Neural cell (in vitro differentiated cells): ENCODE data around the gene PHF2. TPM values are rescaled to one million over a fixed set of nuclear protein-coding genes. Genes with fewer than 3 reads are reported as not detected.

ENCODE experiments used
- H2AFZ ChIP-seq: fragments of 200-600, 300-800 bp; sonication (generic), shearing (Covaris generic); 2 replicates; pipeline ENCODE4 v1.6.0; 2014; ENCODE audit warnings: low read depth, mild to moderate bottlenecking, antibody characterized with exemption, low read length, moderate library complexity
- H3F3A ChIP-seq: fragments of 200-600 bp; shearing (Covaris generic); 2 replicates; pipeline ENCODE4 v1.6.1; 2016; ENCODE audit warnings: mild to moderate bottlenecking, moderate library complexity, mixed read lengths, antibody characterized with exemption, low read length; ENCODE audit not compliant: insufficient read depth, poor library complexity, severe bottlenecking
- H3K27ac ChIP-seq: fragments of 200-600, 300-800 bp; sonication (generic), shearing (Covaris generic); 2 replicates; pipeline ENCODE4 v1.5.1; 2014; ENCODE audit warnings: mild to moderate bottlenecking, low read length, moderate library complexity
- H3K27me3 ChIP-seq: fragments of 300-800, 200-600 bp; sonication (generic), shearing (Covaris generic); 2 replicates; pipeline ENCODE4 v1.6.0; 2014; ENCODE audit warnings: mild to moderate bottlenecking, low read depth, low read length, moderate library complexity; ENCODE audit not compliant: insufficient read depth
- H3K36me3 ChIP-seq: fragments of 300-800, 200-600 bp; sonication (generic), shearing (Covaris generic); 2 replicates; pipeline ENCODE4 v1.5.1; 2014; ENCODE audit warnings: mild to moderate bottlenecking, antibody characterized with exemption, low read length, moderate library complexity; ENCODE audit not compliant: insufficient read depth
- H3K4me2 ChIP-seq: fragments of 300-800, 200-600 bp; sonication (generic), shearing (Covaris generic); 2 replicates; pipeline ENCODE4 v1.6.0; 2014; ENCODE audit warnings: mild to moderate bottlenecking, low read length
- H3K4me3 ChIP-seq: fragments of 300-800, 200-600 bp; sonication (generic), shearing (Covaris generic); 2 replicates; pipeline ENCODE4 v1.5.1; 2014; ENCODE audit warnings: mild to moderate bottlenecking, low read length, moderate library complexity
- H3K79me2 ChIP-seq: fragments of 200-600 bp; shearing (Covaris generic); replicated peaks from 2 replicates; pipeline ENCODE4 v1.6.0; 2014; ENCODE audit warnings: mild to moderate bottlenecking, low read length, moderate library complexity; ENCODE audit not compliant: insufficient read depth
- H3K9ac ChIP-seq: fragments of 300-800, 200-600 bp; sonication (generic), shearing (Covaris generic); 2 replicates; pipeline ENCODE4 v1.6.1; 2016; ENCODE audit warnings: mild to moderate bottlenecking, low read length, mixed read lengths
- H3K9me2 ChIP-seq: fragments of 200-600 bp; shearing (Covaris generic); 2 replicates; pipeline ENCODE4 v1.6.1; 2016; ENCODE audit warnings: mild to moderate bottlenecking, low read length, mixed read lengths; ENCODE audit not compliant: insufficient read depth
- H3K9me3 ChIP-seq: fragments of 200-600, 300-800 bp; sonication (generic), shearing (Covaris generic); 2 replicates; pipeline ENCODE4 v1.6.1; 2016; ENCODE audit warnings: mild to moderate bottlenecking, mixed run types, low read length, moderate library complexity, mixed read lengths
- H4K20me1 ChIP-seq: fragments of 200-600 bp; shearing (Covaris generic); 2 replicates; pipeline ENCODE4 v1.6.1; 2016; ENCODE audit warnings: mild to moderate bottlenecking, mixed run types; ENCODE audit not compliant: insufficient read depth
- EP300 ChIP-seq: fragments of 450-650 bp; conservative IDR thresholded peaks from 2 replicates; pipeline ENCODE4 v1.6.1; 2014; ENCODE audit warnings: antibody characterized with exemption, mild to moderate bottlenecking, moderate library complexity; ENCODE audit not compliant: poor library complexity, severe bottlenecking
- EZH2 ChIP-seq: fragments of 200-600, 300-800 bp; shearing (Covaris generic), sonication (generic); IDR thresholded peaks from 2 replicates; pipeline ENCODE4 v1.6.1; 2014; ENCODE audit warnings: antibody characterized with exemption, low read length, borderline replicate concordance, mild to moderate bottlenecking; ENCODE audit not compliant: insufficient read depth, poor library complexity, severe bottlenecking
- MXI1 ChIP-seq: fragments of 450-650 bp; conservative IDR thresholded peaks from 2 replicates; pipeline ENCODE4 v1.6.1; 2014; ENCODE audit warnings: antibody characterized with exemption, mild to moderate bottlenecking; ENCODE audit not compliant: poor library complexity, severe bottlenecking
- POLR2AphosphoS5 ChIP-seq: IDR thresholded peaks from 2 replicates; pipeline ENCODE4 v1.6.1; 2012
- RAD21 ChIP-seq: fragments of 450-650 bp; conservative IDR thresholded peaks from 2 replicates; pipeline ENCODE4 v1.6.1; 2014; ENCODE audit warnings: antibody characterized with exemption, mild to moderate bottlenecking, moderate library complexity
- SMC3 ChIP-seq: fragments of 450-650 bp; conservative IDR thresholded peaks from 2 replicates; pipeline ENCODE4 v1.6.1; 2014; ENCODE audit warnings: antibody characterized with exemption, mild to moderate bottlenecking, moderate library complexity; ENCODE audit not compliant: poor library complexity
- TAF1 ChIP-seq: IDR thresholded peaks from 2 replicates; pipeline ENCODE4 v1.6.1; 2012; ENCODE audit warnings: low read depth
- polyA plus RNA-seq: library from polyadenylated mRNA; depleted of rRNA; stranded (reverse); fragments of >200 nt; gene quantifications from 2 replicates; pipeline ENCODE4 v1.2.3, GENCODE V29; 2014
- TF ChIP-seq, protein P1 (sequence below): IDR thresholded peaks from 2 replicates; pipeline ENCODE4 v1.6.1; 2012; ENCODE audit warnings: borderline replicate concordance

PHF2 gene
- polyA plus RNA-seq, 1 donor from 2014 or later, result 42.4 TPM

GRCh38 chr9:93712896-93713295 is 136.5 kb downstream of the PHF2 start:
- Histone ChIP-seq H3K4me3 (no peak overlapping the region), H3K27me3 (no peaks in the 10 kb centered on the region), H3K9me3 (no peaks in the 10 kb centered on the region), H3K79me2 (no peaks in the 10 kb centered on the region), H4K20me1 (no peaks in the 10 kb centered on the region), H3K9ac (no peak overlapping the region), H3K9me2 (no peaks in the 10 kb centered on the region), H3K36me3 (no peaks in the 10 kb centered on the region), H3F3A (no peaks in the 10 kb centered on the region), H3K4me2 (no peak overlapping the region), H2AFZ (no peak overlapping the region), H3K27ac (no peak overlapping the region)
- TF ChIP-seq, protein P1, sequence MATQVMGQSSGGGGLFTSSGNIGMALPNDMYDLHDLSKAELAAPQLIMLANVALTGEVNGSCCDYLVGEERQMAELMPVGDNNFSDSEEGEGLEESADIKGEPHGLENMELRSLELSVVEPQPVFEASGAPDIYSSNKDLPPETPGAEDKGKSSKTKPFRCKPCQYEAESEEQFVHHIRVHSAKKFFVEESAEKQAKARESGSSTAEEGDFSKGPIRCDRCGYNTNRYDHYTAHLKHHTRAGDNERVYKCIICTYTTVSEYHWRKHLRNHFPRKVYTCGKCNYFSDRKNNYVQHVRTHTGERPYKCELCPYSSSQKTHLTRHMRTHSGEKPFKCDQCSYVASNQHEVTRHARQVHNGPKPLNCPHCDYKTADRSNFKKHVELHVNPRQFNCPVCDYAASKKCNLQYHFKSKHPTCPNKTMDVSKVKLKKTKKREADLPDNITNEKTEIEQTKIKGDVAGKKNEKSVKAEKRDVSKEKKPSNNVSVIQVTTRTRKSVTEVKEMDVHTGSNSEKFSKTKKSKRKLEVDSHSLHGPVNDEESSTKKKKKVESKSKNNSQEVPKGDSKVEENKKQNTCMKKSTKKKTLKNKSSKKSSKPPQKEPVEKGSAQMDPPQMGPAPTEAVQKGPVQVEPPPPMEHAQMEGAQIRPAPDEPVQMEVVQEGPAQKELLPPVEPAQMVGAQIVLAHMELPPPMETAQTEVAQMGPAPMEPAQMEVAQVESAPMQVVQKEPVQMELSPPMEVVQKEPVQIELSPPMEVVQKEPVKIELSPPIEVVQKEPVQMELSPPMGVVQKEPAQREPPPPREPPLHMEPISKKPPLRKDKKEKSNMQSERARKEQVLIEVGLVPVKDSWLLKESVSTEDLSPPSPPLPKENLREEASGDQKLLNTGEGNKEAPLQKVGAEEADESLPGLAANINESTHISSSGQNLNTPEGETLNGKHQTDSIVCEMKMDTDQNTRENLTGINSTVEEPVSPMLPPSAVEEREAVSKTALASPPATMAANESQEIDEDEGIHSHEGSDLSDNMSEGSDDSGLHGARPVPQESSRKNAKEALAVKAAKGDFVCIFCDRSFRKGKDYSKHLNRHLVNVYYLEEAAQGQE, result no peak
- no peak for TF ChIP-seq EP300
- TF ChIP-seq TAF1, result no peak
- no peak for TF ChIP-seq EZH2
- no peak for TF ChIP-seq MXI1
- TF ChIP-seq SMC3, result no peak

- H3K9me3 ChIP-seq, result no peaks in the 10 kb centered on the region
Measured at GRCh38 chr9:93713716-93714115, 137.3 kb downstream of the PHF2 start.

More at GRCh38 chr9:93713716-93714115, 137.3 kb downstream of the PHF2 start:
- no peaks in the 10 kb centered on the region for H3K36me3 ChIP-seq
- no peaks in the 10 kb centered on the region for H3F3A ChIP-seq
- H2AFZ ChIP-seq, result no peak overlapping the region
- H3K27ac ChIP-seq, result no peak overlapping the region
- no peaks in the 10 kb centered on the region for H3K27me3 ChIP-seq
- no peak overlapping the region for H3K4me2 ChIP-seq
- H3K4me3 ChIP-seq, result no peak overlapping the region
- no peaks in the 10 kb centered on the region for H3K9me2 ChIP-seq
- H3K9ac ChIP-seq, result no peak overlapping the region
- H3K79me2 ChIP-seq, result no peaks in the 10 kb centered on the region
- no peaks in the 10 kb centered on the region for H4K20me1 ChIP-seq
- TF ChIP-seq RAD21 (no peak), MXI1 (no peak), EP300 (no peak), SMC3 (no peak), POLR2AphosphoS5 (no peak)
- TF ChIP-seq, protein P1, result no peak
